GM21515 (cell line): ENCODE measurements around the gene MPPED2.

ENCODE experiments used
- ATAC-seq: cut with Tn5 transposase; IDR thresholded peaks from one replicate; pipeline ENCODE4 v1.9.1; 2021; ENCODE audit not compliant: unreplicated experiment

The MPPED2 gene

GRCh38 chr11:30488304-30488998 lies 97.7 kb downstream of the MPPED2 start:
- no peak for ATAC-seq

- ATAC-seq: no peak
These were observed 98.8 kb downstream of the MPPED2 start for GRCh38 chr11:30487200-30487898.

GRCh38 chr11:30485756-30486155 lies 100.4 kb downstream of the MPPED2 start:
- ATAC-seq: no peak

GRCh38 chr11:30485222-30485621 lies 100.9 kb downstream of the MPPED2 start:
- ATAC-seq: no peak

- ATAC-seq: no peak
These were observed 103.1 kb downstream of the MPPED2 start for GRCh38 chr11:30483056-30483455.

- ATAC-seq: no peak
These were observed 104.4 kb downstream of the MPPED2 start for GRCh38 chr11:30481796-30482195.

- no peak for ATAC-seq
These were observed 104.8 kb downstream of the MPPED2 start for GRCh38 chr11:30481330-30481729.

- ATAC-seq: no peak
These were observed 106.3 kb downstream of the MPPED2 start for GRCh38 chr11:30479899-30480298.

GRCh38 chr11:30478923-30479322 lies 107.2 kb downstream of the MPPED2 start:
- ATAC-seq: no peak

GRCh38 chr11:30477061-30477460 lies 109.1 kb downstream of the MPPED2 start:
- no peak for ATAC-seq

- ATAC-seq: no peak
These were observed 111.8 kb downstream of the MPPED2 start for GRCh38 chr11:30474151-30474954.

- no peak for ATAC-seq
These were observed 114.9 kb downstream of the MPPED2 start for GRCh38 chr11:30471244-30471643.

- no peak for ATAC-seq
These were observed 117.3 kb downstream of the MPPED2 start for GRCh38 chr11:30468881-30469280.

- no peak for ATAC-seq
These were observed 119.0 kb downstream of the MPPED2 start for GRCh38 chr11:30467176-30467575.

- ATAC-seq: no peak
These were observed 120.5 kb downstream of the MPPED2 start for GRCh38 chr11:30465623-30466022.

- ATAC-seq: no peak
These were observed 121.0 kb downstream of the MPPED2 start for GRCh38 chr11:30465192-30465591.

GRCh38 chr11:30463266-30463665 lies 122.9 kb downstream of the MPPED2 start:
- ATAC-seq: no peak

- ATAC-seq: no peak
These were observed 123.7 kb downstream of the MPPED2 start for GRCh38 chr11:30462421-30462820.

- no peak for ATAC-seq
These were observed 126.3 kb downstream of the MPPED2 start for GRCh38 chr11:30459821-30460220.

- no peak for ATAC-seq
These were observed 126.8 kb downstream of the MPPED2 start for GRCh38 chr11:30459306-30459705.

- no peak for ATAC-seq
These were observed 127.6 kb downstream of the MPPED2 start for GRCh38 chr11:30458541-30458940.

GRCh38 chr11:30457087-30457486 lies 129.1 kb downstream of the MPPED2 start:
- no peak for ATAC-seq
